Measurements from ENCODE around the gene ATRN.

GRCh38 chr20:3572151-3572550 lies 101.3 kb downstream of the ATRN start:
- TF ChIP-seq, protein P1, sequence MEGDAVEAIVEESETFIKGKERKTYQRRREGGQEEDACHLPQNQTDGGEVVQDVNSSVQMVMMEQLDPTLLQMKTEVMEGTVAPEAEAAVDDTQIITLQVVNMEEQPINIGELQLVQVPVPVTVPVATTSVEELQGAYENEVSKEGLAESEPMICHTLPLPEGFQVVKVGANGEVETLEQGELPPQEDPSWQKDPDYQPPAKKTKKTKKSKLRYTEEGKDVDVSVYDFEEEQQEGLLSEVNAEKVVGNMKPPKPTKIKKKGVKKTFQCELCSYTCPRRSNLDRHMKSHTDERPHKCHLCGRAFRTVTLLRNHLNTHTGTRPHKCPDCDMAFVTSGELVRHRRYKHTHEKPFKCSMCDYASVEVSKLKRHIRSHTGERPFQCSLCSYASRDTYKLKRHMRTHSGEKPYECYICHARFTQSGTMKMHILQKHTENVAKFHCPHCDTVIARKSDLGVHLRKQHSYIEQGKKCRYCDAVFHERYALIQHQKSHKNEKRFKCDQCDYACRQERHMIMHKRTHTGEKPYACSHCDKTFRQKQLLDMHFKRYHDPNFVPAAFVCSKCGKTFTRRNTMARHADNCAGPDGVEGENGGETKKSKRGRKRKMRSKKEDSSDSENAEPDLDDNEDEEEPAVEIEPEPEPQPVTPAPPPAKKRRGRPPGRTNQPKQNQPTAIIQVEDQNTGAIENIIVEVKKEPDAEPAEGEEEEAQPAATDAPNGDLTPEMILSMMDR (conservative IDR thresholded peaks at IDR 0.05; ENCODE audit: low read length) = no peak
- no peak for TF ChIP-seq EZH2phosphoT487 (IDR thresholded peaks at IDR 0.05; ENCODE audit: borderline replicate concordance)

Measured in Loucy (cell line).